ENCODE data around the gene RIMBP2. TPM values are rescaled to one million over a fixed set of nuclear protein-coding genes. Genes with fewer than 3 reads are reported as not detected.

RIMBP2 gene
- total and polyA plus RNA-seq, 2 donors (not counting 1 experiment from before 2014, with no cell fraction given): 0.17 TPM; not detected in 1

DNA sequence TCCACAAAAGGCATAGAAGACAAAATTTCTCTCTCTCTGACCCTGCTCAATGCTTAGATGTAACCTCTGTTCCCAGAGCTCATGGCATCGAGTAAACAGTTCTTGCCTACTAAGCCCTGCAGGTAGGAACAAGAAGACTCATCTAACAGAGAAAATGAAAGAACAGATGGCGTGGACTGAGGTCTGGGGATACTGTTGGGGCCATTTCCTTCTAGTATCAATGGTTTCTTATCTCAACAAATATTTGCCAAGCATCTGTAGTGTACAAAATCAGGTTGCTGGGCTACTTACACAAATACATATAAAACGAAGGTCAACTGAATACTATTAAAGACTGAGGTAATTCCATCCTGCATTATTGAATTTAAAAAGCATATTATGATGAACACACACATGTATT lies 93.3 kb downstream of the RIMBP2 start:
- H2AFZ ChIP-seq (ENCODE audit: low read length): no peak overlapping the region
- H3K27ac ChIP-seq (ENCODE audit: insufficient read depth, low read length): no peak overlapping the region
- H3K4me3 ChIP-seq (replicated peaks in 1 of 4; ENCODE audit: control extremely low read depth in 1 of 4, insufficient read depth in 1 of 4, low read depth in 3 of 4, low read length in 4 of 4): no peak overlapping the region
- no peak for TF ChIP-seq EZH2 (IDR thresholded peaks at IDR 0.05; ENCODE audit: low read length, missing control alignments)
- TF ChIP-seq CTCF (conservative IDR thresholded peaks at IDR 0.05 in 1 of 2, IDR thresholded peaks at IDR 0.05 in 1 of 2; ENCODE audit: low read depth in 1 of 2, low read length in 2 of 2): no peak
- no peaks in the 10 kb centered on the region for H3K9me3 ChIP-seq (ENCODE audit: control insufficient read depth, insufficient read depth, low read depth, low read length)
- H3K36me3 ChIP-seq (ENCODE audit: control insufficient read depth, insufficient read depth, low read length): no peaks in the 10 kb centered on the region
- no peak overlapping the region for H3K9ac ChIP-seq (ENCODE audit: insufficient read depth, low read length)
- H3K27me3 ChIP-seq (ENCODE audit: control insufficient read depth, insufficient read depth, low read length): no peaks in the 10 kb centered on the region
- H3K4me1 ChIP-seq (ENCODE audit: control insufficient read depth, extremely low read depth, insufficient read depth, low read length): no peaks in the 10 kb centered on the region
- no peak overlapping the region for H3K4me2 ChIP-seq (ENCODE audit: extremely low read depth, insufficient read depth, low read length)
- no peaks in the 10 kb centered on the region for H3K79me2 ChIP-seq (ENCODE audit: control insufficient read depth, insufficient read depth, low read length)
- no peaks in the 10 kb centered on the region for H4K20me1 ChIP-seq (ENCODE audit: control insufficient read depth, extremely low read depth, insufficient read depth, low read length)
- no peak for DNase-seq (ENCODE audit: low read depth in 2 of 2)

DNA sequence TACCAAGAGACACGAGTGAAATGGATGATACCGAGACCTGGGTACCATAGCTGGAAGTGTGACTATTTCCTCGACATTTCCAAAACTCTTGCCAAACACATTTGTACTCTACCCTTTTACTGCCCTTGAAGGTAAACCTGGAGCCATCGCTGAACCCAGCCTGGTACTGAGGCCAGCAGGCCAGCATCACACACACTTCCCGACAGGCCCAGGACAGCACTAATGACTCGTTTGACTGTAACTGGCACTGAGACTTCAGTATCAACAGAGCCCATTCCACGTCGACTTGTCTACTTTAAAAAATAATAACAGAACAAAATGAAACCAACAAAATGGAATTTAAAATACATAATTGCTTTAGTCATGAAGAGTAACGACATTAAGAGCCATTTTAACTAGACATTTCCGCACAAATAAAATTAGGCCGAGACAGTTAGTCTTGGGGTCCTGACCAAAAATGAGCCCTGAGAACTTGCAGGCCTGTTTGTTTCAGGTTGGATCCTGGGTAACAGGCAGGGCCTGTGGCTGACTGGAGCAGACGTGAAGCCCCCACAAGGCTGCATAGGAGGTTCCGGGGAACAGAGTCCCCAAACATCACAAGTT lies 94.3 kb downstream of the RIMBP2 start:
- Histone ChIP-seq H3K4me1 (ENCODE audit: control insufficient read depth, extremely low read depth, insufficient read depth, low read length) (no peaks in the 10 kb centered on the region), H3K9ac (ENCODE audit: insufficient read depth, low read length) (no peak overlapping the region), H3K36me3 (ENCODE audit: control insufficient read depth, insufficient read depth, low read length) (no peaks in the 10 kb centered on the region), H3K27ac (ENCODE audit: insufficient read depth, low read length) (no peak overlapping the region), H3K9me3 (ENCODE audit: control insufficient read depth, insufficient read depth, low read depth, low read length) (no peaks in the 10 kb centered on the region), H3K27me3 (ENCODE audit: control insufficient read depth, insufficient read depth, low read length) (no peaks in the 10 kb centered on the region), H3K4me2 (ENCODE audit: extremely low read depth, insufficient read depth, low read length) (no peak overlapping the region), H2AFZ (ENCODE audit: low read length) (no peak overlapping the region), H3K4me3 (replicated peaks in 1 of 4; ENCODE audit: control extremely low read depth in 1 of 4, insufficient read depth in 1 of 4, low read depth in 3 of 4, low read length in 4 of 4) (no peak overlapping the region), H3K79me2 (ENCODE audit: control insufficient read depth, insufficient read depth, low read length) (no peaks in the 10 kb centered on the region), H4K20me1 (ENCODE audit: control insufficient read depth, extremely low read depth, insufficient read depth, low read length) (no peaks in the 10 kb centered on the region)
- no peak for DNase-seq (ENCODE audit: low read depth in 2 of 2)
- TF ChIP-seq CTCF (conservative IDR thresholded peaks at IDR 0.05 in 1 of 2, IDR thresholded peaks at IDR 0.05 in 1 of 2; ENCODE audit: low read depth in 1 of 2, low read length in 2 of 2) (no peak), EZH2 (IDR thresholded peaks at IDR 0.05; ENCODE audit: low read length, missing control alignments) (no peak)

- H3K36me3 ChIP-seq (ENCODE audit: control insufficient read depth, insufficient read depth, low read length): no peaks in the 10 kb centered on the region
- DNase-seq (ENCODE audit: low read depth in 2 of 2): no peak
- no peaks in the 10 kb centered on the region for H3K79me2 ChIP-seq (ENCODE audit: control insufficient read depth, insufficient read depth, low read length)
- no peaks in the 10 kb centered on the region for H3K4me1 ChIP-seq (ENCODE audit: control insufficient read depth, extremely low read depth, insufficient read depth, low read length)
- no peaks in the 10 kb centered on the region for H3K27me3 ChIP-seq (ENCODE audit: control insufficient read depth, insufficient read depth, low read length)
- H4K20me1 ChIP-seq (ENCODE audit: control insufficient read depth, extremely low read depth, insufficient read depth, low read length): no peaks in the 10 kb centered on the region
- H3K9me3 ChIP-seq (ENCODE audit: control insufficient read depth, insufficient read depth, low read depth, low read length): no peaks in the 10 kb centered on the region
- H2AFZ ChIP-seq (ENCODE audit: low read length): no peak overlapping the region
- no peak overlapping the region for H3K9ac ChIP-seq (ENCODE audit: insufficient read depth, low read length)
- H3K27ac ChIP-seq (ENCODE audit: insufficient read depth, low read length): no peak overlapping the region
- H3K4me2 ChIP-seq (ENCODE audit: extremely low read depth, insufficient read depth, low read length): no peak overlapping the region
- no peak overlapping the region for H3K4me3 ChIP-seq (replicated peaks in 1 of 4; ENCODE audit: control extremely low read depth in 1 of 4, insufficient read depth in 1 of 4, low read depth in 3 of 4, low read length in 4 of 4)
- TF ChIP-seq CTCF (conservative IDR thresholded peaks at IDR 0.05 in 1 of 2, IDR thresholded peaks at IDR 0.05 in 1 of 2; ENCODE audit: low read depth in 1 of 2, low read length in 2 of 2): no peak
Observed at GRCh38 chr12:130620756-130621155, 95.3 kb downstream of the RIMBP2 start.

Measured in fibroblast of lung (primary cell).